ENCODE data around the gene TAPT1.

- no peak for TF ChIP-seq CTCF (IDR thresholded peaks at IDR 0.05 in 8 of 11, conservative IDR thresholded peaks at IDR 0.05 in 3 of 11)
- no peak for TF ChIP-seq POLR2A (IDR thresholded peaks at IDR 0.05)
- TF ChIP-seq POLR2AphosphoS5 (IDR thresholded peaks at IDR 0.05), result peak in 2 of 3 donors; percentile 17 to 45
Observed at GRCh38 chr4:16168144-16168543, 58.1 kb downstream of the TAPT1 start.
